ENCODE results near the gene DEFB121. TPM values are rescaled to one million over a fixed set of nuclear protein-coding genes. Genes with fewer than 3 reads are reported as not detected.

Gene DEFB121
- total and polyA plus RNA-seq, 3 experiments from 2014 or later: not detected

Other genes with a start within 250 kb of the DEFB121 start
- not detected for gene DEFB115, start 148.6 kb downstream of the DEFB121 start, total RNA-seq
- gene DEFB115, start 148.6 kb downstream of the DEFB121 start, polyA plus RNA-seq: not detected
- gene DEFB116, start 97.6 kb downstream of the DEFB121 start, total RNA-seq: not detected
- not detected for gene DEFB116, start 97.6 kb downstream of the DEFB121 start, polyA plus RNA-seq
- gene DEFB118, start 37.6 kb downstream of the DEFB121 start, total RNA-seq: not detected
- not detected for gene DEFB118, start 37.6 kb downstream of the DEFB121 start, polyA plus RNA-seq
- gene DEFB119, start 15.6 kb downstream of the DEFB121 start, total RNA-seq: not detected
- not detected for gene DEFB119, start 15.6 kb downstream of the DEFB121 start, polyA plus RNA-seq
- not detected for gene DEFB123, start 34.4 kb upstream of the DEFB121 start, total RNA-seq
- not detected for gene DEFB123, start 34.4 kb upstream of the DEFB121 start, polyA plus RNA-seq
- gene DEFB124, start 68.9 kb upstream of the DEFB121 start, total RNA-seq: not detected
- not detected for gene DEFB124, start 68.9 kb upstream of the DEFB121 start, polyA plus RNA-seq
- not detected for gene REM1, start 69.1 kb upstream of the DEFB121 start, total RNA-seq
- not detected for gene REM1, start 69.1 kb upstream of the DEFB121 start, polyA plus RNA-seq
- 100 to 1,000 TPM; 153 to 167 TPM for gene HM13, start 108.2 kb upstream of the DEFB121 start, total RNA-seq
- gene HM13, start 108.2 kb upstream of the DEFB121 start, polyA plus RNA-seq: 166 TPM
- under 1 TPM; 0.55 to 0.72 TPM for gene ID1, start 199.1 kb upstream of the DEFB121 start, total RNA-seq
- 2.2 TPM for gene ID1, start 199.1 kb upstream of the DEFB121 start, polyA plus RNA-seq
- gene COX4I2, start 231.7 kb upstream of the DEFB121 start, total RNA-seq: not detected
- not detected for gene COX4I2, start 231.7 kb upstream of the DEFB121 start, polyA plus RNA-seq